Kidney (tissue), 14 donors: ENCODE results near the gene PCYT2. TPM values are rescaled to one million over a fixed set of nuclear protein-coding genes. Genes with fewer than 3 reads are reported as not detected.

Experiments
- DNase-seq, 5 donors: peaks; one replicate each; pipeline ENCODE4 v3.0.0-alpha.2; 2013 to 2020
- FAIRE-seq: peaks from 2 replicates; lab custom pipeline; 2012; peaks lifted over from hg19 to GRCh38; lab: Jason Lieb, UNC
- H3K27ac ChIP-seq, 2 donors: one replicate each; pipeline ENCODE4 v1.7.0; 2013; ENCODE audit warnings: low read depth in 2 of 2, low read length in 2 of 2, inconsistent platforms in 1 of 2
- H3K27me3 ChIP-seq: one replicate; pipeline ENCODE4 v1.7.1; 2013; ENCODE audit warnings: low read length, inconsistent platforms; ENCODE audit not compliant: control insufficient read depth, insufficient read depth
- H3K36me3 ChIP-seq, 3 donors: one replicate each; pipeline versions ENCODE4 v1.7.0 to v1.7.1; 2013; ENCODE audit warnings: low read length in 3 of 3, control low read depth in 1 of 3, inconsistent platforms in 1 of 3; ENCODE audit not compliant: insufficient read depth in 3 of 3, control insufficient read depth in 2 of 3
- H3K4me1 ChIP-seq, 3 donors: one replicate each; pipeline versions ENCODE4 v1.7.0 to v1.7.1; 2013; ENCODE audit warnings: low read length in 3 of 3, inconsistent platforms in 1 of 3, low read depth in 1 of 3; ENCODE audit not compliant: control insufficient read depth in 2 of 3, insufficient read depth in 2 of 3
- H3K4me3 ChIP-seq, 3 donors: one replicate each; pipeline versions ENCODE4 v1.7.0 to v1.8.1; 2013; ENCODE audit warnings: low read length in 3 of 3, control low read depth in 1 of 3, inconsistent platforms in 1 of 3
- H3K9ac ChIP-seq, 3 donors: one replicate each; pipeline versions ENCODE4 v1.7.0 to v1.7.1; 2013; ENCODE audit warnings: low read length in 3 of 3, control low read depth in 1 of 3, inconsistent platforms in 1 of 3
- H3K9me3 ChIP-seq, 3 donors: one replicate each; pipeline versions ENCODE4 v1.7.0 to v1.7.1; 2013; ENCODE audit warnings: low read length in 3 of 3, control low read depth in 1 of 3, inconsistent platforms in 1 of 3; ENCODE audit not compliant: control insufficient read depth in 2 of 3, insufficient read depth in 1 of 3
- intact Hi-C: fragments of 100-400 bp; cut with DNase I; formaldehyde crosslinking; loops from one replicate; pipeline ENCODE4 v1.11.1; 2022
- polyA plus RNA-seq: library from polyadenylated mRNA; stranded (reverse); fragments of 350-450 nt; fragmentation: Illumina TruSeq; extraction: RNeasy Lipid Tissue Mini Kit (QIAGEN cat#74804); gene quantifications from one replicate; pipeline ENCODE4 v1.2.3, GENCODE V29; 2014; ENCODE audit warnings: low read depth, low replicate concordance; ENCODE audit not compliant: insufficient read depth
- total RNA-seq: library from RNA; stranded (reverse); fragmentation: NEBNext Ultra II Directional; extraction: Animal tissue kit (Norgen Biotek cat#: 25700); gene quantifications from one replicate; pipeline ENCODE4 v1.2.1, GENCODE V29; 2021
- TF ChIP-seq, protein P1 (sequence below): IDR thresholded peaks from 3 replicates; pipeline ENCODE4 v1.5.1; 2012; ENCODE audit warnings: mild to moderate bottlenecking, moderate library complexity, borderline replicate concordance; ENCODE audit not compliant: insufficient read depth; ENCODE audit errors: extremely low read depth
- donor health status: control.
- donor health status: control.
- donor health status: control.
- donor health status: control.
- donor health status: control.
- donor health status: DM: yes; HTN: yes; CAD: no.
- donor health status: Normal renal cell carcinoma (clear cell type).

The PCYT2 gene
- total and polyA plus RNA-seq, 2 donors from 2014 or later: 28.4 to 104 TPM

- Histone ChIP-seq H3K36me3 (peaks cover 0 to 10% (median 0%) of the 10 kb centered on the region in 3 donors), H3K9me3 (no peaks in the 10 kb centered on the region), H3K27me3 (no peaks in the 10 kb centered on the region), H3K4me1 (peaks cover 0 to 44% (median 35%) of the 10 kb centered on the region in 3 donors), H3K27ac (peak overlapping the region; percentile 51 to 56), H3K9ac (no peak overlapping the region), H3K4me3 (no peak overlapping the region)
- DNase-seq (peak in 2 of 5 donors; percentile 65 to 77), FAIRE-seq (no peak)
- intact Hi-C loops: no loop called here
- TF ChIP-seq, protein P1, sequence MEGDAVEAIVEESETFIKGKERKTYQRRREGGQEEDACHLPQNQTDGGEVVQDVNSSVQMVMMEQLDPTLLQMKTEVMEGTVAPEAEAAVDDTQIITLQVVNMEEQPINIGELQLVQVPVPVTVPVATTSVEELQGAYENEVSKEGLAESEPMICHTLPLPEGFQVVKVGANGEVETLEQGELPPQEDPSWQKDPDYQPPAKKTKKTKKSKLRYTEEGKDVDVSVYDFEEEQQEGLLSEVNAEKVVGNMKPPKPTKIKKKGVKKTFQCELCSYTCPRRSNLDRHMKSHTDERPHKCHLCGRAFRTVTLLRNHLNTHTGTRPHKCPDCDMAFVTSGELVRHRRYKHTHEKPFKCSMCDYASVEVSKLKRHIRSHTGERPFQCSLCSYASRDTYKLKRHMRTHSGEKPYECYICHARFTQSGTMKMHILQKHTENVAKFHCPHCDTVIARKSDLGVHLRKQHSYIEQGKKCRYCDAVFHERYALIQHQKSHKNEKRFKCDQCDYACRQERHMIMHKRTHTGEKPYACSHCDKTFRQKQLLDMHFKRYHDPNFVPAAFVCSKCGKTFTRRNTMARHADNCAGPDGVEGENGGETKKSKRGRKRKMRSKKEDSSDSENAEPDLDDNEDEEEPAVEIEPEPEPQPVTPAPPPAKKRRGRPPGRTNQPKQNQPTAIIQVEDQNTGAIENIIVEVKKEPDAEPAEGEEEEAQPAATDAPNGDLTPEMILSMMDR: no peak
Observed at GRCh38 chr17:81867991-81868673, 43.1 kb downstream of the PCYT2 start.

DNA sequence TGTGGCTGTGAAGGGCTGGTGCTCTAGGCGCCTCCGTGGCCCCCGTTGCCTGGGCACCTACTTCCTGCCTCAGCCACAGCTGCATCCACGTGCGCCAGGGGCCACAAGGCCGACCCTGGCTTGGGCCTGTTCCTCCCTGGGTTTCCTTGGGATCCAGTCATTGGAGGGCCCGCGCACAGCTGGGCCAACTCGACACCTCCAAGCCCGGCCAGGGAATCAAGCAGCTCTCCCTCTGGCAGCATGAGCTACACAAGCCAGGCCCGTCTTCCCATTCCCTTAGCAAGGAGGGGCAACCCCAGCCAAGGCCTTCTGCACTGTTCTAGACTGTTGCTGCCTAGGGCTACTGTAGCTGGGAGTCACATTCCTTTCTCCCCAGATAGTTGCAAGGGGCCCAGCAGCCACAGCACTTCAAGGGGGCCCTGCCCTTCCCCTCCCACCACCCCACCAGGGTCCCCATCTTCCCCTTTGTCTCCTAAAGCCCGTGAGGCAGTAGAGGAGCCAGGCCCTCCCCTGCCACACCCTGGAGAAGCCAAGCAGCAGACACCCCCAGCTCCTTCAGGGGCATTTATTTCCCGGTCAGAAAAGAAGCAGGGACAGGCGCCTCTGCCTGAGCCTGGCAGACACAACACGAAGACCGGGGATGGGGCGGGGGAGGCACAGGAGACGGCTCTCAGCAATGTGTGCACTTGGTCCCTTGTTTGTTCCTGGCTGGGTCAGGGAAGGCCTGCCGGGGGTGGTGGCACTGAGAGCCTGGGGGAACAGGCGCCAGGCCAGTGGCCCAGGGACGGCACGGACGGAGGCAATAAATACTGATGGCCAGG, 43.8 kb downstream of the PCYT2 start:
- H3K27me3 ChIP-seq: no peaks in the 10 kb centered on the region
- no peak for FAIRE-seq
- DNase-seq: peak in 2 of 5 donors; percentile 60 to 81
- peaks cover 0 to 10% (median 0%) of the 10 kb centered on the region in 3 donors for H3K36me3 ChIP-seq
- peak overlapping the region in 1 of 3 donors; percentile 12 for H3K9ac ChIP-seq
- H3K4me1 ChIP-seq: peaks cover 0 to 45% (median 35%) of the 10 kb centered on the region in 3 donors
- TF ChIP-seq, protein P1: no peak
- intact Hi-C loops: no loop called here
- no peaks in the 10 kb centered on the region for H3K9me3 ChIP-seq
- H3K27ac ChIP-seq: peak overlapping the region; percentile 51 to 56
- H3K4me3 ChIP-seq: no peak overlapping the region

GRCh38 chr17:81866440-81867169, 44.6 kb downstream of the PCYT2 start:
- intact Hi-C loops: no loop called here
- H3K27me3 ChIP-seq: no peaks in the 10 kb centered on the region
- no peak overlapping the region for H3K4me3 ChIP-seq
- peaks cover 0 to 45% (median 35%) of the 10 kb centered on the region in 3 donors for H3K4me1 ChIP-seq
- peak overlapping the region in 1 of 3 donors; percentile 34 for H3K9ac ChIP-seq
- H3K9me3 ChIP-seq: no peaks in the 10 kb centered on the region
- DNase-seq (peak in 1 of 5 donors; percentile 72), FAIRE-seq (no peak)
- peaks cover 0 to 10% (median 0%) of the 10 kb centered on the region in 3 donors for H3K36me3 ChIP-seq
- H3K27ac ChIP-seq: peak overlapping the region; percentile 44 to 86
- TF ChIP-seq, protein P1: no peak
